ENCODE results near the gene CRB3.

- TF ChIP-seq POLR2A (IDR thresholded peaks at IDR 0.05) (no peak), CTCF (IDR thresholded peaks at IDR 0.05) (no peak)
Measured at GRCh38 chr19:6448045-6448444, 16.0 kb upstream of the CRB3 start.
